ENCODE data around the gene ME3. TPM values are rescaled to one million over a fixed set of nuclear protein-coding genes. Genes with fewer than 3 reads are reported as not detected.

Gene ME3
- total and polyA plus RNA-seq, 2 experiments from 2014 or later, result 7.5 to 10.9 TPM

DNA sequence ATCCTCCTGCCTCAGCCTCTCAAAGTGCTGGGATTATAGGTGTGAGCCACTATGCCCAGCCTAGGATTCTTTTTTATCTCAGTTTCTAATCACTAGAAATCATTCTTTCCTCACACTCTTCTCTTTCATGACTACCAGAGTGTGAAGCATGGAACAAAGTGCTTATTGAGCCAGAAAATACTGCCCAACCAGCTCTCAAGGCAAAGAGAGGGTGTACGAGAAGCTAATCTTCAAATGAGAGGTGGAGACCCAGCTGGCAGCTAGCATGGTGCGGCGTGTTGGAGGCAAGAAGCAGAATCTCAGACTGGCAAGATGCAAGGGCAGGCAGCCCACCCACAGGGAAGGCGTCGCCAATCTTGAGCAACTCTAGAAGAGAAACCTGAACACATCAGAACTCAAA lies 41.1 kb upstream of the ME3 start:
- no peak overlapping the region for H2AFZ ChIP-seq
- H3K4me3 ChIP-seq, result no peak overlapping the region
- TF ChIP-seq EZH2phosphoT487 (IDR thresholded peaks at IDR 0.05; ENCODE audit: insufficient read depth, low read depth) (no peak), EZH2 (IDR thresholded peaks at IDR 0.05; ENCODE audit: insufficient read depth, poor library complexity, severe bottlenecking) (no peak)
- H3K4me2 ChIP-seq (ENCODE audit: unreplicated experiment), result no peak overlapping the region
- no peaks in the 10 kb centered on the region for H3K9me3 ChIP-seq (ENCODE audit: low read depth)
- H4K20me1 ChIP-seq (ENCODE audit: insufficient read depth), result no peaks in the 10 kb centered on the region
- H3K4me1 ChIP-seq (ENCODE audit: insufficient read depth), result peaks cover 9% of the 10 kb centered on the region; the same call in 1 of the 2 replicates
- H3K9me2 ChIP-seq (ENCODE audit: insufficient read depth), result no peaks in the 10 kb centered on the region
- H3K27ac ChIP-seq, result no peak overlapping the region
- H3K36me3 ChIP-seq (ENCODE audit: low read depth), result no peaks in the 10 kb centered on the region
- 90 to 94% methylated on average over 5 of the region's 5 CpGs for WGBS, 2 experiments (ENCODE audit: low coverage in 1 of 2, low lambda C conversion rate in 2 of 2, missing lambda C conversion rate in 2 of 2)
- H3K9ac ChIP-seq, result no peak overlapping the region
- in situ Hi-C loops (cut with MboI), result no loop called here
- no peaks in the 10 kb centered on the region for H3F3A ChIP-seq (ENCODE audit: insufficient read depth)
- DNase-seq, result no peak
- no peaks in the 10 kb centered on the region for H3K79me2 ChIP-seq (ENCODE audit: insufficient read depth)
- H3K27me3 ChIP-seq (replicated peaks; ENCODE audit: insufficient read depth), result no peaks in the 10 kb centered on the region

DNA sequence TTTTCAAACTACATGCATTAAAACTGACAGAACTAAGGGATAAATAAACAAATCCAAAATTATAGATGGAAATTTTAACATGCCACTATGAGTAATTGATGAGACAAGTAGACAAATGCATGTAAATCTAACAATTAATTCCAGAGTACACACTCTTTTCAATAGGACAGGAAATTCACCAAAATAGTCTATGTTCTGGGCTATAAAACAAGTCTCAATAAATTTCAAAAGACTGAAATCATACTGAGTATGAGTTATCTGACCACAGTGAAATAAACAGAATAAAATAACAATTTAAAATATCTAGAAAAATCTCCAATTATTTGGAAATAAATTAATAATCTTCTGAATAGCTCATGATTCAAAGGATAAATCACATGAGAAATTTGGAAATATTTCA lies 38.5 kb upstream of the ME3 start:
- no peak for TF ChIP-seq EZH2phosphoT487 (IDR thresholded peaks at IDR 0.05; ENCODE audit: insufficient read depth, low read depth)
- no peak for TF ChIP-seq EZH2 (IDR thresholded peaks at IDR 0.05; ENCODE audit: insufficient read depth, poor library complexity, severe bottlenecking)
- H2AFZ ChIP-seq, result no peak overlapping the region
- H3K9ac ChIP-seq, result no peak overlapping the region
- no peaks in the 10 kb centered on the region for H3K9me3 ChIP-seq (ENCODE audit: low read depth)
- H3K9me2 ChIP-seq (ENCODE audit: insufficient read depth), result no peaks in the 10 kb centered on the region
- no peak overlapping the region for H3K4me3 ChIP-seq
- no peaks in the 10 kb centered on the region for H3K36me3 ChIP-seq (ENCODE audit: low read depth)
- peaks cover 4% of the 10 kb centered on the region; the same call in 1 of the 2 replicates for H3K4me1 ChIP-seq (ENCODE audit: insufficient read depth)
- DNase-seq, result no peak
- H3K27me3 ChIP-seq (replicated peaks; ENCODE audit: insufficient read depth), result no peaks in the 10 kb centered on the region
- no peak overlapping the region for H3K27ac ChIP-seq
- H3K79me2 ChIP-seq (ENCODE audit: insufficient read depth), result no peaks in the 10 kb centered on the region
- H4K20me1 ChIP-seq (ENCODE audit: insufficient read depth), result no peaks in the 10 kb centered on the region
- no peaks in the 10 kb centered on the region for H3F3A ChIP-seq (ENCODE audit: insufficient read depth)
- in situ Hi-C loops (cut with MboI), result no loop called here
- H3K4me2 ChIP-seq (ENCODE audit: unreplicated experiment), result no peak overlapping the region

DNA sequence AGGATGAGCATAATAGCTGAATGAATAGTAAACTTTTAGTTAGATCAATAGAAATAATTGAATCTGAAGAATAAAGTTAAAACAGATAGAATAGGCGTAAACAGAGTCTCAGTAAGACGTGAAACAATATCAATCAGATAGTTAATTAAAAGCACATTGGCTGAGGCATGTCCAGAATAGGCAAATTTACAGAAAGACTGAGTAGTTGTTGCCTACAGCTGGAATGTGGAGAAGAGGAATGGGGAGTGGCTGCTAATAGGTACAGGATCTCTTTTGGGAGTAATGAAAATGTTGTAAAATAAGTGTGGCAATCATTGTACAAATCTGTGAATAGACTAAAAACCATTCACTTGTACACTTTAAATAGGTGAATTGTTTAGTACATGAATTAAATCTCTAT lies 36.3 kb upstream of the ME3 start:
- in situ Hi-C loops (cut with MboI), result no loop called here
- WGBS, 2 experiments (ENCODE audit: low coverage in 1 of 2, low lambda C conversion rate in 2 of 2, missing lambda C conversion rate in 2 of 2), result 41 to 45% methylated on average over 2 of the region's 2 CpGs
- Histone ChIP-seq H3K36me3 (ENCODE audit: low read depth) (no peaks in the 10 kb centered on the region), H3K4me1 (ENCODE audit: insufficient read depth) (peaks cover 4% of the 10 kb centered on the region; the same call in 1 of the 2 replicates), H3K4me3 (no peak overlapping the region), H3K9me3 (ENCODE audit: low read depth) (no peaks in the 10 kb centered on the region), H3K9me2 (ENCODE audit: insufficient read depth) (no peaks in the 10 kb centered on the region), H2AFZ (no peak overlapping the region), H3K27ac (no peak overlapping the region), H4K20me1 (ENCODE audit: insufficient read depth) (no peaks in the 10 kb centered on the region), H3K4me2 (ENCODE audit: unreplicated experiment) (no peak overlapping the region), H3F3A (ENCODE audit: insufficient read depth) (no peaks in the 10 kb centered on the region), H3K9ac (no peak overlapping the region), H3K27me3 (replicated peaks; ENCODE audit: insufficient read depth) (no peaks in the 10 kb centered on the region), H3K79me2 (ENCODE audit: insufficient read depth) (no peaks in the 10 kb centered on the region)
- no peak for TF ChIP-seq EZH2phosphoT487 (IDR thresholded peaks at IDR 0.05; ENCODE audit: insufficient read depth, low read depth)
- no peak for TF ChIP-seq EZH2 (IDR thresholded peaks at IDR 0.05; ENCODE audit: insufficient read depth, poor library complexity, severe bottlenecking)
- no peak for DNase-seq

DNA sequence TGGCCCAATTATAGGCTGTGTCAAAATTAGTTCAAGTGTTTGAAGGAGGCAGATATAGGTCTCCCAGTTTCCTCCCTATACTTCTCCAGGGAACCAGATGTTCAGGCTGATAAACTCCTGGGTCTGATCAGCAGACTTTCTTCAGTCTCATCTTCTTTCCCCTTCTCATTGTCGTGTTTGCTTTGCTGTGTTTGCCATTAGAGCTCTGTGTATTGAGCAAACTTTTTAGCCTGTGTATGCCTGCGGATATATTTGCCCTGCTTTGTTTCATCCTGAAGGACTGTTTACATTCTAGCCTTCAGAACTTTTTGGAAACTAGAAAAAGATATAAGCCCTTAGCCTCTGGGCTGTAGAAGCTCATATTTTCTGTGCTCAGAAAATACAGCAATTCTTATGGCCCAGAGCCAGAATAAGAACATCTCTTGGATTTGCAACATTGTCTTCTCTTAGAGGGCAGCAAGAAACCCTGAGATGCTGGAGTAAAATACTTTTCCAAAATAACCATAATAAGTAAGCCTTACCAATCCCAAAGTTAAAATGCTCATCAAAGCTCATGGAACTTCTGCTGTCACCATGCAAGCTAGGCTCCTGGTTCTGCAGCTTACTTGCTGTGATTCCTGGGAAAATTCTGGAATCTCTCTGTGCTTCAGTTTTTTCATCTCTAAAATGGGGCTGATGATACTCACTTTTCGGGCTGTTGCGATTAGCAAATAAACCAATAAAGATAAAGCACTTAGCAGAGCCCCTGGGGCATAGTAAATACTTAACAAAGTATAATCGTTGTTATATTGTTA lies 34.1 kb upstream of the ME3 start:
- TF ChIP-seq EZH2 (IDR thresholded peaks at IDR 0.05; ENCODE audit: insufficient read depth, poor library complexity, severe bottlenecking), result no peak
- TF ChIP-seq EZH2phosphoT487 (IDR thresholded peaks at IDR 0.05; ENCODE audit: insufficient read depth, low read depth), result no peak

More for the DNA sequence above, 34.1 kb upstream of the ME3 start:
- no peak overlapping the region for H3K4me2 ChIP-seq (ENCODE audit: unreplicated experiment)
- no peaks in the 10 kb centered on the region for H3K27me3 ChIP-seq (replicated peaks; ENCODE audit: insufficient read depth)
- H3K9me3 ChIP-seq (ENCODE audit: low read depth), result no peaks in the 10 kb centered on the region
- H3K4me1 ChIP-seq (ENCODE audit: insufficient read depth), result peaks cover 4% of the 10 kb centered on the region; the same call in 1 of the 2 replicates
- no peak overlapping the region for H3K27ac ChIP-seq
- H3F3A ChIP-seq (ENCODE audit: insufficient read depth), result no peaks in the 10 kb centered on the region
- no peaks in the 10 kb centered on the region for H3K9me2 ChIP-seq (ENCODE audit: insufficient read depth)
- H4K20me1 ChIP-seq (ENCODE audit: insufficient read depth), result no peaks in the 10 kb centered on the region
- H2AFZ ChIP-seq, result no peak overlapping the region
- no peak overlapping the region for H3K4me3 ChIP-seq
- H3K79me2 ChIP-seq (ENCODE audit: insufficient read depth), result no peaks in the 10 kb centered on the region
- in situ Hi-C loops (cut with MboI), result no loop called here
- H3K36me3 ChIP-seq (ENCODE audit: low read depth), result no peaks in the 10 kb centered on the region
- H3K9ac ChIP-seq, result no peak overlapping the region
- WGBS, 2 experiments (ENCODE audit: low coverage in 1 of 2, low lambda C conversion rate in 2 of 2, missing lambda C conversion rate in 2 of 2), result 68 to 73% methylated on average over 5 of the region's 5 CpGs
- DNase-seq, result no peak

All from GM23248 (cell line).